ENCODE measurements around the gene PLB1.

Gene PLB1, protein sequence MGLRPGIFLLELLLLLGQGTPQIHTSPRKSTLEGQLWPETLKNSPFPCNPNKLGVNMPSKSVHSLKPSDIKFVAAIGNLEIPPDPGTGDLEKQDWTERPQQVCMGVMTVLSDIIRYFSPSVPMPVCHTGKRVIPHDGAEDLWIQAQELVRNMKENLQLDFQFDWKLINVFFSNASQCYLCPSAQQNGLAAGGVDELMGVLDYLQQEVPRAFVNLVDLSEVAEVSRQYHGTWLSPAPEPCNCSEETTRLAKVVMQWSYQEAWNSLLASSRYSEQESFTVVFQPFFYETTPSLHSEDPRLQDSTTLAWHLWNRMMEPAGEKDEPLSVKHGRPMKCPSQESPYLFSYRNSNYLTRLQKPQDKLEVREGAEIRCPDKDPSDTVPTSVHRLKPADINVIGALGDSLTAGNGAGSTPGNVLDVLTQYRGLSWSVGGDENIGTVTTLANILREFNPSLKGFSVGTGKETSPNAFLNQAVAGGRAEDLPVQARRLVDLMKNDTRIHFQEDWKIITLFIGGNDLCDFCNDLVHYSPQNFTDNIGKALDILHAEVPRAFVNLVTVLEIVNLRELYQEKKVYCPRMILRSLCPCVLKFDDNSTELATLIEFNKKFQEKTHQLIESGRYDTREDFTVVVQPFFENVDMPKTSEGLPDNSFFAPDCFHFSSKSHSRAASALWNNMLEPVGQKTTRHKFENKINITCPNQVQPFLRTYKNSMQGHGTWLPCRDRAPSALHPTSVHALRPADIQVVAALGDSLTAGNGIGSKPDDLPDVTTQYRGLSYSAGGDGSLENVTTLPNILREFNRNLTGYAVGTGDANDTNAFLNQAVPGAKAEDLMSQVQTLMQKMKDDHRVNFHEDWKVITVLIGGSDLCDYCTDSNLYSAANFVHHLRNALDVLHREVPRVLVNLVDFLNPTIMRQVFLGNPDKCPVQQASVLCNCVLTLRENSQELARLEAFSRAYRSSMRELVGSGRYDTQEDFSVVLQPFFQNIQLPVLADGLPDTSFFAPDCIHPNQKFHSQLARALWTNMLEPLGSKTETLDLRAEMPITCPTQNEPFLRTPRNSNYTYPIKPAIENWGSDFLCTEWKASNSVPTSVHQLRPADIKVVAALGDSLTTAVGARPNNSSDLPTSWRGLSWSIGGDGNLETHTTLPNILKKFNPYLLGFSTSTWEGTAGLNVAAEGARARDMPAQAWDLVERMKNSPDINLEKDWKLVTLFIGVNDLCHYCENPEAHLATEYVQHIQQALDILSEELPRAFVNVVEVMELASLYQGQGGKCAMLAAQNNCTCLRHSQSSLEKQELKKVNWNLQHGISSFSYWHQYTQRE (N-terminal part only)

GRCh38 chr2:28495551-28496250 lies at the start of gene PLB1:
TSS of gene PLB1 (plus strand) at chr2:28496060. CDS start at chr2:28496115, 55 bp downstream.
- no peaks in the 10 kb centered on the region for H3K4me1 ChIP-seq (ENCODE audit: insufficient read depth, low read length)
- DNase-seq: no peak
- H4K20me1 ChIP-seq (ENCODE audit: insufficient read depth, low read length): no peaks in the 10 kb centered on the region
- H3K4me2 ChIP-seq (ENCODE audit: insufficient read depth, low read length): no peak within 1 kb of the TSS
- TF ChIP-seq EZH2 (IDR thresholded peaks at IDR 0.05; ENCODE audit: borderline replicate concordance, low read depth, low read length, severe bottlenecking): no peak
- no peak for TF ChIP-seq CTCF (IDR thresholded peaks at IDR 0.05; ENCODE audit: borderline replicate concordance, extremely low read depth, low read length, poor library complexity, severe bottlenecking)
- H3K4me3 ChIP-seq (ENCODE audit: low read depth in 1 of 2, low read length in 2 of 2): no peak within 1 kb of the TSS
- no peak within 1 kb of the TSS for H3K9ac ChIP-seq (ENCODE audit: low read depth, low read length)
- peaks cover 4% of the 10 kb centered on the region for H3K27me3 ChIP-seq (ENCODE audit: insufficient read depth, low read length, poor library complexity)
- no peak for ATAC-seq (ENCODE audit: insufficient read depth, low read depth)
- no peaks in the 10 kb centered on the region for H3K36me3 ChIP-seq (ENCODE audit: insufficient read depth, low read length)
- H2AFZ ChIP-seq (ENCODE audit: low read depth, low read length): no peak within 1 kb of the TSS
- no peak within 1 kb of the TSS for H3K27ac ChIP-seq (ENCODE audit: low read length)
- no peaks in the 10 kb centered on the region for H3K9me3 ChIP-seq (ENCODE audit: insufficient read depth, low read length, severe bottlenecking)
- H3K79me2 ChIP-seq (ENCODE audit: insufficient read depth, low read length): no peaks in the 10 kb centered on the region

DNA sequence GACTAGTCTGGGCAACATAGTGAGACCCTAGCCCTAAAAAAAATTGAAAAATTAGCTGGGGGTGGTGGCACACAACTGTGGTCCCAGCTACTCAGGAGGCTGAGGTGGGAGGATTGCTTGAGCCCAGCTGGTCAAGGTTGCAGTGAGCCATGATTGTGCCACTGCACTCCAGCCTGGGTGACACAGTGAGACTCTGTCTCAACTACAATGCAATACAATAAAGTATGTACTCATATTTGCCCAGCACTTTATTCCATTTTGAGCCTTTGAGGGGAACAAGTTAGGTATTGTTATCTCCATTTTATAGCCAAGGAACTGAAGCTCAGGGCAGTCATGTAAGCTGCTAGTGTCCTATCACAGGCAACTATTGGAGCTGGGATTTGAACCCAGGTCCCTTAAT lies 49.3 kb upstream of the PLB1 start:
- no peaks in the 10 kb centered on the region for H3K36me3 ChIP-seq (ENCODE audit: insufficient read depth, low read length)
- H3K4me1 ChIP-seq (ENCODE audit: insufficient read depth, low read length): no peaks in the 10 kb centered on the region

More for the DNA sequence above, 49.3 kb upstream of the PLB1 start:
- Histone ChIP-seq H3K27me3 (ENCODE audit: insufficient read depth, low read length, poor library complexity) (no peaks in the 10 kb centered on the region), H3K9ac (ENCODE audit: low read depth, low read length) (no peak overlapping the region), H3K4me3 (ENCODE audit: low read depth in 1 of 2, low read length in 2 of 2) (no peak overlapping the region), H3K79me2 (ENCODE audit: insufficient read depth, low read length) (no peaks in the 10 kb centered on the region), H3K27ac (ENCODE audit: low read length) (no peak overlapping the region), H2AFZ (ENCODE audit: low read depth, low read length) (no peak overlapping the region), H3K4me2 (ENCODE audit: insufficient read depth, low read length) (no peak overlapping the region), H4K20me1 (ENCODE audit: insufficient read depth, low read length) (no peaks in the 10 kb centered on the region), H3K9me3 (ENCODE audit: insufficient read depth, low read length, severe bottlenecking) (no peaks in the 10 kb centered on the region)
- no peak for DNase-seq
- TF ChIP-seq EZH2 (IDR thresholded peaks at IDR 0.05; ENCODE audit: borderline replicate concordance, low read depth, low read length, severe bottlenecking): no peak
- no peak for TF ChIP-seq CTCF (IDR thresholded peaks at IDR 0.05; ENCODE audit: borderline replicate concordance, extremely low read depth, low read length, poor library complexity, severe bottlenecking)
- no peak for ATAC-seq (ENCODE audit: insufficient read depth, low read depth)

Data from DND-41 (cell line).